ENCODE measurements around the gene CBR1.
"Not testable (repeated sequence)": the region's sequence is repeated elsewhere in the genome, so short reads cannot be mapped to it uniquely, and the experiment has no call there.

CBR1 gene

DNA sequence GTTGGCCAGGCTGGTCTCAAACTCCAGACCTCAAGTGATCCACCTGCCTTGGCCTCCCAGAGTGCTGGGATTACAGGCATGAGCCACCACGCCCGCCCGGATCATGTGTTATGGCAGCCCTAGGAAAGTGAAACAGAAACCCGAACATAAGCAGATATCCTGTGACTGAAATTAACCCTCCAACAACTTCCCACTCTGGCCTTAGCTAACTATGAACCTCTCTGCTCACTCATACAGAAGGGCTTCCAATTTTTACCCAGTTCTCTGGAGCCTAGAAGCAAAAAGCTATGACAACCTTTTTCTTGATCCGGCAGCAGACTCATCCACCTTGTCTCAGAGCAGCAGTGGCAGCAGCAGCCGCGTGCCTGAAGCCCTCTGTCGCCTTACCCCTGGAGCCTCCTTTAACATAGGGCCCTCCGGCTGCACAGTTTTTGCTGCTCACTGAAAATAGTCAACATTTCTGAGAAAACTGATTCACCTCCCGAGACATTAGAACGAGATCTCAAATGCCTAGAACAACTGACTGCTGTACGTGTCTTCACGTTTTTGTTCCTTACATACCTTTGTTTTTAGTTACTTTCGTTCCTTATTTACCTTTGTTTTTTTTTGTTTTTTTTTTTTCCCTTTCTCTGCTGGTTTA is 9.3 kb downstream of the CBR1 start:
- in situ Hi-C loops (cut with MboI; ENCODE audit: low sequenced_read_pairs): no loop called here

DNA sequence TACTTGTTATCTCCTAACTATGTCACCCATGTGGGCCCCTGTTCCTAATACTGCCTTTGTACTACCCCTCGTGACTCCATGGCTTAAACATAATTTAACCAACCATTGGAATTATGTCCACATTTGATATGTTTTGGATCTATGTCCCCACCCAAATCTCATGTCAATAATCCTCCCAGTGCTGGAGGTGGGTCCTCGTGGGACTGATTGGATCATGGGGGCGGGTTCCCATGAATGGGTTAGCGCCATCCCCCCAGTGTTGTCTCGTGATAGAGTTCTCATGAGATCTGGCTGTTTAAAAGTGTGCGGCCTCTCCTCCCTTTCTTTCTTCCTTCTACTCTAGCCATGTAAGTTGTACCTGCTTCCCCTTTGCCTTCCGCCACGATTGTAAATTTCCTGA is 9.8 kb downstream of the CBR1 start:
- in situ Hi-C loops (cut with MboI; ENCODE audit: low sequenced_read_pairs): no loop called here

DNA sequence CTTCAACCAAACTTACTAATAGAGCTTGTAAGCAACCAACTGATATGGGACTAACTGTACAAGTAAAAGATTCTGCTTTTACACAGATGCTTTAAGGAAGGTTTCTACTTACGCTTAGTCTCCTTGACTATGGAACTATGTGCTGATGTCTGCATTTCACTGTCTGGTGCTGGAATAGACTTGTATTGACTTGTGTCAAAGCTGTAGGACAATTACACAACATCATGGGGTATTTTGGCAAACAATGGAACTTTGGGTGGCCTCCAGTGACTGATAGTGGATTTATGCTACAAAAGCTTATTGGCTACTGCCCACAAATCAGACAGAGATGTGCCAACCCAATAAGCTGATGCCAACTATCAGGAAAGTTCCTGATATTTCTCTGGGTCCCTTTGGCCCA is 10.6 kb downstream of the CBR1 start:
- in situ Hi-C loops (cut with MboI; ENCODE audit: low sequenced_read_pairs): no loop called here

GRCh38 chr21:36082237-36082664 is 12.4 kb downstream of the CBR1 start:
- in situ Hi-C loops (cut with MboI; ENCODE audit: low sequenced_read_pairs): no loop called here

DNA sequence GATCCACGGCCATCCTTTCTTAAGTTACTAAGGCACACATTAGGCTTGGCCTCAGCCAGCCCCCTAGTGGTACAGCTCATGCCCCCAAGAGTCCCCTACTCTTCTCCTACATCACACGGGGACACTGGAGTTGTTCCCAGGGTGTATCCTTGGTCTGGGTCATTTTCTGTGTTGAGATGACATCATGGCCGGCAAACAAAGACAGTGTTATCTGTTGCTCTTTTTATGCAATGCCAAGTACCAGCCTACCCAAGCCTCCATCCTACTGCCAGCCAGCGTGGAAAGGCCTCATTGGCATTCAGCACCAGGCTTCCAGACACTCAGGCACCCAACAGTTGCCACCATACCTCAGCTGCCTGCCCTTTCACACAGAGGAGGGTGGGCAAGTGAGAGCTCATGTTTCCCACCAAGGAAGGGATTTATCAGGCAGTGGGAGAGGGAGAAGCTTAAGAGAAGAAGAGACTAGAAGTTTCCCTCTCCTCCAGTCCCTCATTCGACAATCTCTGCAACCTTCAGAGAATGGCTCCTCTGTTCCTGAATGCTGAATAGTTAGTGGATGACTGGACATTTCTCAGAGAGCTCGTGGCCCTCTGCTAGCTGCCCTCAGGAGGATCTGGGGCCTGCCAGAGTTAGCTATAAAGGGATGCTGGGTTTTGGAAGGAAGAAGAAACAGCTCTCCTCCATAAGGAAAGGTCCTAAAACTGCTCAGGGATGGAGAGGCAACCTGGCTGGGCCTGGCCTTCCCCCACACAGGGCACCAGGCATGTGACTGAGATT is 17.7 kb downstream of the CBR1 start:
- in situ Hi-C loops (cut with MboI; ENCODE audit: low sequenced_read_pairs): no loop called here

GRCh38 chr21:36089946-36090345 is 20.1 kb downstream of the CBR1 start:
- in situ Hi-C loops (cut with MboI; ENCODE audit: low sequenced_read_pairs): no loop called here

DNA sequence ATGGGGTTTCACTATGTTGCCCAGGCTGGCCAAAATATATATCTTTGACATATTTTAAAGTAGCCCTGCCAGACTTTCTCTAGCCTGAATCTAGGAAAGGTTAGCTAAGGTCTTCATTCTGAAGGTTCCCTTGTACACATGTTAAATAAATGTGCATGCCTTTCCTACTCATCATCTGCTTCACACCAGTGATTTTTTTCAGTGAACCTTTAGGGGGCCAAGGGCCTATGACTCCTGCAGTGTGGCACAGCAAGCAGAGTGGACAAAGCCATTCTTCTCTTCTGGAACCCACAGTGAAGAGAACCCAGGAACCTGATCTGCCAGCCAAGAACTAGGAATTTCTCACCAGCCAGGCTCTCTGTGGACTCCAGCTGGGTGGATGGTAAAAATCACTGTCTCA is 22.9 kb downstream of the CBR1 start:
- in situ Hi-C loops (cut with MboI; ENCODE audit: low sequenced_read_pairs): no loop called here

GRCh38 chr21:36093512-36093911 is 23.7 kb downstream of the CBR1 start:
- in situ Hi-C loops (cut with MboI; ENCODE audit: low sequenced_read_pairs): no loop called here

- in situ Hi-C loops (cut with MboI; ENCODE audit: low sequenced_read_pairs): no loop called here
Observed at GRCh38 chr21:36096398-36097290, 26.8 kb downstream of the CBR1 start.

- in situ Hi-C loops (cut with MboI; ENCODE audit: low sequenced_read_pairs): no loop called here
Observed at GRCh38 chr21:36097427-36098181, 27.8 kb downstream of the CBR1 start.

GRCh38 chr21:36098182-36098532 is 28.3 kb downstream of the CBR1 start:
- in situ Hi-C loops (cut with MboI; ENCODE audit: low sequenced_read_pairs): no loop called here

- in situ Hi-C loops (cut with MboI; ENCODE audit: low sequenced_read_pairs): no loop called here
Observed at GRCh38 chr21:36099000-36099399, 29.2 kb downstream of the CBR1 start.

- in situ Hi-C loops (cut with MboI; ENCODE audit: low sequenced_read_pairs): not testable (repeated sequence)
Observed at GRCh38 chr21:36099695-36100211, 29.9 kb downstream of the CBR1 start.

- in situ Hi-C loops (cut with MboI; ENCODE audit: low sequenced_read_pairs): no loop called here
Observed at GRCh38 chr21:36100971-36101641, 31.3 kb downstream of the CBR1 start.

DNA sequence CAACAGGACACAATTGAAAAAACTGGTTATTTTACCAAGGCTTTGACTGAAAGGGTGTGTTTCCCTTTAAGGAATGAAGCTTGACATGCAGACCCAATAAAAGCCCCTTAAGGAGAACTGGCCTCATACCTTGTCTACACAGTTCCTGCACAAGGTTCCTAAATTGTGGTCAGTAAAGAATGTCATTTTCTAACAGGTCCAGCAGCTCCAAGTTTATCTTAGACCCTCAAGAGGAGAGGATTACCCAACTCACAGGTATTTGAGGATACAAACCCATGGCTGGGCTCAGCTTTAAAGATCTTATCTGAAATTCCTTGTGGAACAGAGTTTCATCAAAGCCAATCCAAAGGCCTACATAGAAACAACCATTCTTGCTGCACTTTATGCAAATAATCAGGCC is 33.6 kb downstream of the CBR1 start:
- in situ Hi-C loops (cut with MboI; ENCODE audit: low sequenced_read_pairs): no loop called here

GRCh38 chr21:36104317-36105300 is 34.8 kb downstream of the CBR1 start:
- in situ Hi-C loops (cut with MboI; ENCODE audit: low sequenced_read_pairs): no loop called here

DNA sequence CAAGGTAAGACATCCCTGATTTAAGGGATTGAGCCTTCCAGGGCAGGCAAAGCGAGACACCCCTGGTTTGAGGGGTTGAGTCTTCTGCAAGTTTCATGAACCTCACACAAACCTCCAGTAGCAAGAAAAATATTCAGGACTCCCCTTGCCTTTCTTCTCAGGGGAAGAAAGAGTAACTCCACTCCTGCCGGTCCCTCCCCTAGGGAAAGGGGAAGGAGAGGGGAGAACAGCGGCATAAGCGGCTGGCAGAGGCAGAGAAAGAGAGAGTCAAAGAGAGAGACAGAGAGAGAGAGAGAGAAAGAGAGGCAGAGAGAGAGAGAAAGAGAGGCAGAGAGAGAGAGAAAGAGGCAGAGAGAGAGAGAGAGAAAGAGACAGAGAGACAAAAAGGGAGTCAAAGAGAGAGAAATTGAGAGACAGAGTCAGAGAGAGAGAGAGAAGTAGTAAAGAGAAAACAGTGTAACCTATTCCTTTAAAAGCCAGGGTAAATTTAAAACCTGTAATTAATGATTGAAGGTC is 35.6 kb downstream of the CBR1 start:
- in situ Hi-C loops (cut with MboI; ENCODE audit: low sequenced_read_pairs): no loop called here

DNA sequence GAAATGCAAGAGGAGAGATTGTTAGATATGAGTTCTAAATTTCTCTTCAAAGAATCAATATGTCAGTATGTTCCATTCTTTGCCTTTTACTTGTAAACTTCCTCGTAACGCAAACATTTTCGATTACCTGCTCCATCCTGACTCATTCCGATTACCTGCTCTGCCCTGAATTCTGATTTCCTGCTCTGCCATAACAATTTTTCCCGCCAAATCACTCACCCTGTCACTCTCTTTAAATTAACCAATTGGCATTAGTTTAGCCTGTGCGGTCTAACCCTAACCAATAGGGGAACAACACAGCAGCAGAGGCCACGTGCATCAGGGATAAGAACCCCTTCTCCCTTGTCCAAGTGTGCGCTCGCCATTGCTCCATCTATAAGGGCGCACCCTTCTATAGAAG is 40.0 kb downstream of the CBR1 start:
- in situ Hi-C loops (cut with MboI; ENCODE audit: low sequenced_read_pairs): no loop called here

GRCh38 chr21:36111238-36111637 is 41.4 kb downstream of the CBR1 start:
- in situ Hi-C loops (cut with MboI; ENCODE audit: low sequenced_read_pairs): no loop called here
